Fibroblast of mammary gland (primary cell): ENCODE results near the gene UNC5A.

Experiments used
- DNase-seq: peaks from one replicate; pipeline ENCODE4 v3.0.0-alpha.2; 2010; ENCODE audit warnings: low read depth
- H3K4me3 ChIP-seq: 2 replicates; pipeline ENCODE4 v1.5.1; 2011; ENCODE audit warnings: low read depth, mild to moderate bottlenecking, low read length, moderate library complexity; ENCODE audit not compliant: control insufficient read depth
- TF ChIP-seq, protein P1 (sequence below): conservative IDR thresholded peaks from 2 replicates; pipeline ENCODE4 v1.5.1; 2011; ENCODE audit warnings: low read depth, low read length, inconsistent platforms; ENCODE audit not compliant: control insufficient read depth, insufficient read depth

The UNC5A gene

DNA sequence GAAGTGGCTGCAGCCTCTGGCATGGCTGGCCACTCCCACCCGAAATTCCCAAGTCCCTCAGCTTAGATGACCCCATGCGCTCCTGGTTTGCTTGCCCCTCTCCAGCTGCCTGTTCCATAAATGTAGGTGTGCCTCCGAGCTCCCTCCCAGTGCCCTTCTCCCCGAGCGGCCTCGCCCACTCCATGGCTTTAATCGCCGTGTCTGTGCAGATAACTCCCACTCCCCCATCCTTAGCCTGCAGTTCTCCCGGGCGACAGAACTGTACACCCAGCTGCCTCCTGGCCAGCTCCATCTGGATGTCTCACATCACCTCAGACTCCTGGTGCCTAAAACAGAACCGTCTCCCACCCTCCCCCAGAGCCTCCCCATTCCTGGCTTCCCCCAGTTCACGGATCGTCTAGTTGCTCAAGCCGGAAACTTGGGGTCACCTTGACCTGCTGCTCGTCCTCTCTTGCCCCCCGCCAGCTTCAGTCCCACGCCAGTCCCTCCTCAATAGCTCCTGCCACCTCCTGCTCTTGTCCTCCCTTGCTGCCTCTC lies 64.7 kb downstream of the UNC5A start:
- H3K4me3 ChIP-seq = no peak overlapping the region
- no peak for DNase-seq
- TF ChIP-seq, protein P1, sequence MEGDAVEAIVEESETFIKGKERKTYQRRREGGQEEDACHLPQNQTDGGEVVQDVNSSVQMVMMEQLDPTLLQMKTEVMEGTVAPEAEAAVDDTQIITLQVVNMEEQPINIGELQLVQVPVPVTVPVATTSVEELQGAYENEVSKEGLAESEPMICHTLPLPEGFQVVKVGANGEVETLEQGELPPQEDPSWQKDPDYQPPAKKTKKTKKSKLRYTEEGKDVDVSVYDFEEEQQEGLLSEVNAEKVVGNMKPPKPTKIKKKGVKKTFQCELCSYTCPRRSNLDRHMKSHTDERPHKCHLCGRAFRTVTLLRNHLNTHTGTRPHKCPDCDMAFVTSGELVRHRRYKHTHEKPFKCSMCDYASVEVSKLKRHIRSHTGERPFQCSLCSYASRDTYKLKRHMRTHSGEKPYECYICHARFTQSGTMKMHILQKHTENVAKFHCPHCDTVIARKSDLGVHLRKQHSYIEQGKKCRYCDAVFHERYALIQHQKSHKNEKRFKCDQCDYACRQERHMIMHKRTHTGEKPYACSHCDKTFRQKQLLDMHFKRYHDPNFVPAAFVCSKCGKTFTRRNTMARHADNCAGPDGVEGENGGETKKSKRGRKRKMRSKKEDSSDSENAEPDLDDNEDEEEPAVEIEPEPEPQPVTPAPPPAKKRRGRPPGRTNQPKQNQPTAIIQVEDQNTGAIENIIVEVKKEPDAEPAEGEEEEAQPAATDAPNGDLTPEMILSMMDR = no peak

DNA sequence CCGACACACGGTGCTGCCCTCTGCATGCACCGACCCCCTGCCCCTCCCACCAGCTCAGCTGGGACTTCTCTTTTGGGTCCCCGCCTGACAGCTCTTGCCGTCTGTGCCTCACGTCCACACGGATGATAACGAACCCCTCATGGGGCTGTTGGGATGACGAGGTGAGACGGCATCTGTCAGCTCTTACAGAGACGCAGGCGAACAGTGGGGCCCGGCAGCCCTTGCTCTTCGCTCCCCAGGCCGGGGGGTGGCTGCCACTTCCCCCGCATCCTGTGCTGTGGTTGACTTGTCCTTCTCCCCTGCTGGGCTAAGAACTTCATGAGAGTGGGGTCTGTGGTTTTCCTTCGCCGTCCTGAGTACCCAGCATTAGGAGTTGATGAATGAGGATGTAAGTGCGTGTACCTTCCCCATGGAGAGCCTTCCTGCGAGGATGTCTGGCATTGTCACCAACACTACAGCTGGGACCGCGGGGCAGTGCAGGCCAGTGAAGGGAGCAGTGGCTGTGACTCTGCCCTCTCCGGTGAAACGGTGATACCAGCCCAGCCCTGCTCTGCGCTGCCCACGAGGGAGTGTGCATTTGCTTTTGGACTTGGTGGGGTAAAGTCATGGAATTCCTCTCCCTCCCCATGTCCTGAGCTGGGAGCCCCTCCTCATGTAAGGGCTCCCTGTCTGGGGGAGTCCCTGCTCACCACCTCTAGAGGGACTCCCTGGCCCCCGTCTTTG lies 65.6 kb downstream of the UNC5A start:
- H3K4me3 ChIP-seq = no peak overlapping the region
- TF ChIP-seq, protein P1 = no peak
- no peak for DNase-seq

DNA sequence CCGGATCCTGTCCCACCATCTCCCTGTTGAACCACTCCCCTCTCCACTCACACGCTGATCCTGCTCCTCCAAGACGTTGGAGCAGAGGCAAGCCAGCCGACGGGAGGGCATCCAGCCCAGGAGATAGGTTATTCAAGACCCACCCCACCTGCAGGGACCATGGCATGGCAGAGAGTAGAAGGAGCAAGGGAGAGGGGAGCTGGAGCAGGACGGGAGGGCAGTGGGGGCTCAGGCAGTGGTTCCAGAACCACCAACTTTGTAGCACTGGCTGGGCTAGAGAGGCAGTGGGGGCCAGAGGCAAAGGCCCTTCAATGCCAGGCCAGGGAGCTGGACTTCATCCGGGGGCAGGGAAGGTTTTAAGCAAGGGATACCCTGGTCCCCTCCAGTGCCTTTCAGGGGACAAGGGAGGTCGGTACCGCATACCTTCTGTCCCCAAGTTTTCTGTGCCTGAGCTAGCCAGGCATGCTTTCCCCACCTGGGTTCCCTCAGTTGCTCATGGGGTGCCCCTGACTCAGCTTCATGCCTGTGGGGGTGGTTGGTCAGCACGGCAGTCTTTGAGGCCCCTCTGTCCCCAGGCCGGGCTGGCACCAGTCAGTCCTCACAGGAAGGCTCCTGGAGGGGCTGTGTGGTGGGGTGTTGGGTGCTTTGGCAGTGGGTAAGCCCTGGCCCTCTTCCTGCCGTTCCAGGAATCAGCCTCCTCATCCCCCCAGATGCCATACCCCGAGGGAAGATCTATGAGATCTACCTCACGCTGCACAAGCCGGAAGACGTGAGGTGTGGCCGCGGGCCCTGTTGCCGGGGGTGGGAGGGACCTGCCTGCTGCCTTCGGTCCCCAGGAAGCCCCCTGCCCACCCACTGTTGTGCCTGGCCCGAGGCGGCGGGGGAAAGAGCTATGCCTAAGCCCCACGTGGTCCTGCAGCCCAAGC lies 66.4 kb downstream of the UNC5A start:
- H3K4me3 ChIP-seq = no peak overlapping the region
- TF ChIP-seq, protein P1 = no peak
- no peak for DNase-seq

DNA sequence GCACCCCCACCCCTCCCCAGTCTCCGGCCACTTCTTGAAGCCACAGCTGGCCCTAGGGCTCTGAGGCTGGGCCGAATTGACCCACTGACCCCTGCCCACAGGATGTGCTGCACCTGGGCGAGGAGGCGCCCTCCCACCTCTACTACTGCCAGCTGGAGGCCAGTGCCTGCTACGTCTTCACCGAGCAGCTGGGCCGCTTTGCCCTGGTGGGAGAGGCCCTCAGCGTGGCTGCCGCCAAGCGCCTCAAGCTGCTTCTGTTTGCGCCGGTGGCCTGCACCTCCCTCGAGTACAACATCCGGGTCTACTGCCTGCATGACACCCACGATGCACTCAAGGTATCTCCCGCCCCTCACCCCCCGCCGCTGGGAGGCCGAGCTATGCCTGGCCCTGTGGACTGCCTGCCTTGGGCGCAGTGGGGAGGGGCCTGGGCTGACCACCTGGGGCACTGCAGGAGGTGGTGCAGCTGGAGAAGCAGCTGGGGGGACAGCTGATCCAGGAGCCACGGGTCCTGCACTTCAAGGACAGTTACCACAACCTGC lies 67.5 kb downstream of the UNC5A start:
- DNase-seq = no peak
- no peak overlapping the region for H3K4me3 ChIP-seq
- TF ChIP-seq, protein P1 = no peak

DNA sequence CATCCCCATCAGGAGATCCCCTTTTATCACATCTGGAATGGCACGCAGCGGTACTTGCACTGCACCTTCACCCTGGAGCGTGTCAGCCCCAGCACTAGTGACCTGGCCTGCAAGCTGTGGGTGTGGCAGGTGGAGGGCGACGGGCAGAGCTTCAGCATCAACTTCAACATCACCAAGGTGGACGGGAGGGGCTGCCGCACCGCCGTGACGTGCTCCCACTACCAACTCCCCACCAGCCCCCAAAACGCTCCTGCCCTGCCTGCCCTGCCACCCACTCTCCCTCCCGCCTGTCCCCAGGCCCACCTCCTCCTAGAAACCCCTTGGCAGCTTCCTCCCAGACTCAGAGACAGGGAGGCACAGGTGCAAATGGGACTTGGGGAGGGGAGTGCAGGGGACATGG lies 68.1 kb downstream of the UNC5A start:
- no peak for DNase-seq
- H3K4me3 ChIP-seq = no peak overlapping the region
- TF ChIP-seq, protein P1 = no peak

DNA sequence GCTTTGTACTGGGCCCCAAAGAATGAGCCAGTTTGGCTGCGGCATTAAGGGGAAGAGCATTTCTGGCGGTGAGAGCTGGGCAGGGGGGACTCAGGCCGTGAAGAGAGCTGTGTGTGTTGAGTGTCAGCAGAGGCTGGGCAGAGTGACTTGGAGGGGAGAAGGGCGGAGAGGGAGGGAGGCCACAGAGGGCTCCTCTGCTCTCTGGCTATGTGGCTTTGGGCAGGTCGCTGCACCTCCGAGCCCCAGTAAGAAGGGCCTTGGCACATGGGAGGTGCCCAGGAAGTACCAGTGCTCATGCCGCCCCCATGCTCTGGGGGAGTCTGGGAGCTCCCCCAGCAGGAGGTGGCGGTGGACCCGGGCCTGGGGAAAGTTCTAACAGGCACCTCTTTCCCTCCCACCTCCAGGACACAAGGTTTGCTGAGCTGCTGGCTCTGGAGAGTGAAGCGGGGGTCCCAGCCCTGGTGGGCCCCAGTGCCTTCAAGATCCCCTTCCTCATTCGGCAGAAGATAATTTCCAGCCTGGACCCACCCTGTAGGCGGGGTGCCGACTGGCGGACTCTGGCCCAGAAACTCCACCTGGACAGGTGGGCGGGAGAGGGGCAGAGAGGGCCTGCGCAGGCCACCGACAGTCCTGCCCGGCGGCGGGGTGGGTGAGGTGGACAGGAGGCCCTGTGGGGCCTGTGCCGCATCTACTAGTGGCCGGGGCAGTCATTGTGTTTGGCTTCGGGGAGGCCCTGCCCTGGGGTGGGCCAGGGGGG lies 68.7 kb downstream of the UNC5A start:
- no peak overlapping the region for H3K4me3 ChIP-seq
- TF ChIP-seq, protein P1 = no peak
- no peak for DNase-seq
